Fibroblast of skin of left quadriceps (primary cell): ENCODE results near the gene PCCA.
"Not testable (repeated sequence)": the region's sequence is repeated elsewhere in the genome, so short reads cannot be mapped to it uniquely, and the experiment has no call there.

Source experiments
- DNase-seq, 2 experiments: peaks; one replicate each; pipeline ENCODE4 v3.0.0-alpha.2; 2013; ENCODE audit warnings: low read depth in 2 of 2

Gene PCCA

DNA sequence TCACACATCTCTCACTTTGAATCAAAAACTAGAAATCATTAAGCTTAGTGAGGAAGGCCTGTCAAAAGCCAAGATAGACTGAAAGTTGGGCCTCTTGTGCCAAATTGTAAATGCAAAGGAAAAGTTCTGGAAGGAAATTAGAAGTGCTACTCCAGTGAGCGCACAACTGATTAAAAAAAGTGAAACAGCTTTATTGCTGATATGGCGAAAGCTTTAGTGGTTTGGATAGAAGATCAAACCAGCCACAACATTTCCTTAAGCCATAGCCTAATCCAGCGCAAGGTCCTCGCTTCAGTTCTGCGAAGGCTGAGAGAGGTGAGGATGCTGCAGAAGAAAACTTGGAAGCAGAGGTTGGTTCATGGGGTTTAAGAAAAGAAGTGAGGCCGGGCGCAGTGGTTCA lies 7.6 kb downstream of the PCCA start:
- DNase-seq, result no peak

DNA sequence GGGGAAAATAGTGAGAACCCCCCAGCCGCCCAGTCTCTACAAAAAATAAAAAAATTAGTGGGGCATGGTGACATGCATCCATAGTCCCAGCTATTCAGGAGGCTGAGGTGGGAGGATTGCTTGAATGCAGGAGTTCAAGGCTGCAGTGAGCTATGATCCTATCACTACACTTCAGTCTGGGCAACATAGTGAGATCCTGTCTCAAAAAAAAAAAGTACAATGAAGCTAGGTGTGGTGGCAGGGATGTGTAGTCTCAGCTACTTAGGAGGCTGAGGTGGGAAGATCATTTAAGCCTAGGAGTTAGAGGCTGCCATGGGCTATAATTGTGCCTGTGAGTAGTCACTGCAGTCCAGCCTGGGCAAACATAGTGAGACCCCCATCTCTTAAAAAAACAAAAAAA lies 8.9 kb downstream of the PCCA start:
- DNase-seq, result no peak

DNA sequence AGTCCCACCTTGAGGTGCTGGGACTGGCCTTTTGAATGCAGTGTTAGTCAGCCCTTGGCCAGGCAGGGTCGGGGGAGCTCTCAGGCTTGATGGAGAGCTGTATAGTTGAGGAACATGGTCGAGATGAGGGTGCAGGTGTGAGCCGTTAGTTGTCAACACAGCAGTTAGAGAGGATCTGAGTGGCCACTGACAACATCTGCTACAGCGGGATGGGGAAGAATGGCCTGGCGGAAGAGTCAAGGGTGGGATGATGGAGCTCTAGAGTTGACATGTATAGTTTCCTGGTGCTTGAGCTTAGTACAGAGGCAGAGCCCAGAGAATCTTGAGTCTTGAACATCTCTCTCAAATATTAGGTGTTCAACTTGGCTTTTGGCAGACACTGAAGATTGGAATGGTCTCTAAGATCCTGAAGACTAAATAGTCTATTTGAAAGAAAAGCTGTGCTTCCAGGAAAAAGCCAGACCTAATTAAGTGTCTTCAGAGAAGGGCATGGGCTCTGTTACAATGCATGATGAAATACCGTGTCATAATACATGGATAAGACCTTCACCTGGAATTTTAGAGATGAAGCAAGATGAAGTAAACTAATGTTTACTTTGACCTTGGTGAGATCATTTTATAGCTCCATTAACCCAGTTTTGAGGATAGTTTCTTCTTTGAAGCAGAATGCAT lies 9.7 kb downstream of the PCCA start:
- DNase-seq, result no peak

DNA sequence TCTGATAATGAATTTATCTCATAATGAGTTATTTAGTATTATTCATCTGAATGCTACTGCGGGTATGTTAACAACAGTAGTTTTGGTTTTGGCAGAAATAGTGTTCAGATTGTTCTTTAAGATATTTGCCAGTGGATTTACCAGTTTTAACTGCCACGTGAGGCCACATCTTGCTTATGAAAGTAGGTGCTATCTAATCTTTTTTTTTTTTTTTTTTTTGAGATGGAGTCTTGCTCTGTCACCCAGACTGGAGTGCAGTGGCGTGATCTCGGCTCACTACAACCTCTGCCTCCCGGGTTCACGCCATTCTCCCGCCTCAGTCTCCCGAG lies 10.2 kb downstream of the PCCA start:
- not testable (repeated sequence) for DNase-seq

DNA sequence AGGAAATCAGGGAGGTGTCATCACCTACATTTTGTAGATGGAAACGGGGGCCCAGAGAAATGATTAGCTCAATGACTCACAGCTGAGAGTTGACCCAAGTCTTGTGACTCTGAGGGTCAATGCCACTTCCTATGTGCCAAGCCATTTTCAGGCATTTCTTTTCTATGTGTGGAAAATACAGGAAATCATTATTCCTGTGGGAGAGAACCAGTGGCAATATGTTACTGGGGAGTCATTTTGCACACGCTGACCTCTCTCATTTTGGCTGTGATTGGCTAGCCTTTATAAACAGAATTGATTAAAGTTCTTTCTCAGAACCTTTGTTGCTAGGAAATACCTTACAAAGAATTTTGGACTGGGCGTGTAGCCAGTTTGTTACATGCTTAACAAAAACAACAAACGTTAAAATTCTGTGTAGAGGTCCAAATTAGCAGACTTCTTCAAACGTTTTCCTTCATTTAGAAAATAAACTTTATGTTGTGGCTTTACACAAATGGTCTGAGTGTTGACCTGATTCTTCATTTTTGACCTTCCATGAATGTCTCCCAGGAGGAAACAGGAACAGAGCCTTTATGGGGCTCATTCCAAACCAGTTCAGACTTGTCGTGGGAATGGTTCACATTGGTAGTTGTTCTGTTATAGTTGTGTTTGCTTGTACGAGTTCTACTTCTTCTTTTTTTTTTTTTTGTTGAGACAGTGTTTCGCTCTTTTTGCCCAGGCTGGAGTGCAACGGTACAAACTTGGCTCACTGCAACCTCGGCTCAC lies 11.4 kb downstream of the PCCA start:
- no peak for DNase-seq

DNA sequence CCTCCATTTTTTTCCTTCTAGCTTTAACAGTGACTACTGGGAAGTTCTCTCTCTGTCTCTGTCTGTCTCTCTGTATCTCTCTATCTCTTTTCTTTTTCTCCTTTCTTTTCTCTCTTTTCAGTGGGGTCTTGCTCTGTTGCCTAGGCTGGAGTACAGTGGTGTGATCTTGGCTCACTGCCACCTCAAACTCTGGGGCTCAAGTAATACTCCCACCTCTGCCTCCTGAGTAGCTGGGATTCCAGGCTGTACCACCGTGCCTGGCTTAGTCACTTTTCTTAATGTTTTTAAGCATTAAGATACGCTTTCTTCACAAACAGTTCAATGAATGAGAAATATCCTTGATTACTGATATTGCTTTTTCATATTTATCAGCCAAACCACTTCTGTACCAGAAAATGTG lies 13.1 kb downstream of the PCCA start:
- no peak for DNase-seq

DNA sequence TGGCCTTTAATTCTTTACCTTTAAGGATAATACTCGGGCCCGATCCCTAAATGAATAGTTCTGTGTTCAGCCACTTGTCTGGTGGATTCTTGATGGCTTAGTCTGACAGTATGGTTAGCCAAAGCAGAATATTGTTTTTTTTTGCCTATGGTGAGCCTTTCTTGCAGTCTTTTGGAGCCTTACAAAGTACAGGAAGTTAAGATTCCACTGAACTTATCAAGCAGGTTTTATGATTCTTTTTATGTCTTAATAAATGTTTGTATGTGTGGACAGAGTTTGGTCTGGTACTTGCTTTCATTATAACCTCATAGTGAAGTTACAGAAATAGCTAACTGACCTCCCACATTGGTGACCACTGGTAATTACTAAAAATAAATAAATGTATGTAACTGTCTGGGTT lies 17.1 kb downstream of the PCCA start:
- no peak for DNase-seq

DNA sequence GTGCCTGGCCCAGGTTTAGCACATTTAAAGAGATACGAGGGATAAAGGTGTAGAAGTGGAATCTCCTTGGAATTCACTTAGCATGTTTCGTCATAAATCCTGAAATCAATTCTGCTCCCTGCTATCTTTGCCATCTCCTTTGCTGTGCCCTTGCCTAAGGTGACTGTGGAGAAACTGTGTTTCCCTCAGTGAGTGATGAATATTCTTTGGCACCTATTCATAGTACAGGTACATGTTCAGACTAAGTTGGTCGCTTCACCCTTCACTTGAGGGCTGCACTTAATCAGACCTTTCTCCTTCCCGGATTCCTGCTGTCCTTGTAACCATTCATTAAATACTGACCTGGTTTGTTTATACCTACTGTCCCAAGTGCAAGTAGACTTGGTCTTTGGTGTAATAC lies 17.8 kb downstream of the PCCA start:
- DNase-seq, result no peak

DNA sequence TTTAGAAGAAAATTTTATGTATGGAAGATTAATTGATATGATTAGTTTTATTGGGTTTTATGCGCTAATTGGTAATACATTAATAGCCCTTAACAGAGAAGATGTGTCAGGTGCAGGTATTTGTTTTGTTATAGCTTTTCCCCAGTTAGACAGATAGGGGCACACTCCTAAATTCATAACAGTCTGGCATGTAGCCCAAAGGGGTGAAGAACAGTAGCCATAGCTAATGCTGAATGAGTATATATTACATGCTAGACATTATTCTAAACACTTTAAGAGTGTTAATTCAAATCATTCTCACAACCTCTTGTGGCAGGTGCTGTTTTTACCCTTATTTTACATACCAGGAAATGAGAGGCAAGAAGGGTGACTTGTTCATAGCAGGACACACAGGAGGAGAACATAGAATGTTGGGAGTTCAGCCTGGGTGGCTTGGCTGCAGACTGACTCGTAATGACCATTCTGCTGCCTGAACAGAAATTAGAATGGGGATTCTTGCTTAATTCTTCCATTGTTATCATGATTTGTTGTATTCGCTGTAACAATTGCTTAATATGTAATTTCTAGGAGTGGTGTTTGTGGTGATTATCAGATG lies 20.1 kb downstream of the PCCA start:
- DNase-seq, result no peak

DNA sequence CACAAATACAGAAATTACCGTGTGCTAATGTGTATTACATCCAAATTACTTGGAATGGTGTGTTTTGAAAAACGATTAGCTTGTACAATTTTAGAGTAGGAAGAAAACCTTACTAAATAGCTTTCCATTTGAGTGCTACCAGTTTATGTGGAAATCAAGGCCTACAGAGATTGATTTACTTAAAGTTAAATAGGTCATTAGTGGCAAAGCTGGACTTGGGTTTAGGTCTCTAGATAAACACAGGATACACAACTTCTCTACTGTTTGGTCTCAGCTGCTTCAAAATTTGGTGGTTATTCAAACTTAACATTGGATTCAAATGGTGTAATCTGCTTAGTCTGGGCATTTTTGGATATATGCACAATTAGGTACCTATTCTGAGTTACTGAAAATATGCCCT lies 21.4 kb downstream of the PCCA start:
- DNase-seq, result no peak

DNA sequence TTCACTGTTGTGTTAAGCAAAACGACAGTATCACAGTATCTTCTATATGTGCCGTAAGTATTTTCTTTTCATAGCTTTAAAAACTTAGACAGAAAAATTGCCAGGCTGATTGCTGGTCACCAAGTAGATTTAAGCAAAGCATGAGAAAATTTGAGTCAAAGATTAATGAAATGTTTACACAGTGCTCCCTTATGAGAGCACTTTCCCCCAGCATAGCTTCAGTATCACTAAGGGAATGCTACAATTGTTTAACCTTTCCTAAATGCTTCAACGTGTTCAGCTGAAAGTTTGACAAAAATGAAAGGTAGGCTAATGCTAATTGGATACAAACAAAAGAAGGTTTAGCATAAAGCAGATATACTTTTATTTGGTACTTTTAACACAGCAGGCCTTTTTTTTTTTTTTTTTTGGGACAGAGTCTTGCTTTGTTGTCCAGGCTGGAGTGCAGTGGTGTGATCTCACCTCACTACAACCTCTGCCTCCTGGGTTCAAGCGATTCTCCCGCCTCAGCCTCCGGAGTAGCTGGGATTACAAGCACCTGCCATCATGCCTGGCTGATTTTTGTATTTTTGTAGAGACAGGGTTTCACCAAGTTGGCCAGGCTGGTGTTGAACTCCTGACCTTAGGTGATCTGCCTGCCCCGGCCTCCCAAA lies 23.4 kb downstream of the PCCA start:
- no peak for DNase-seq

DNA sequence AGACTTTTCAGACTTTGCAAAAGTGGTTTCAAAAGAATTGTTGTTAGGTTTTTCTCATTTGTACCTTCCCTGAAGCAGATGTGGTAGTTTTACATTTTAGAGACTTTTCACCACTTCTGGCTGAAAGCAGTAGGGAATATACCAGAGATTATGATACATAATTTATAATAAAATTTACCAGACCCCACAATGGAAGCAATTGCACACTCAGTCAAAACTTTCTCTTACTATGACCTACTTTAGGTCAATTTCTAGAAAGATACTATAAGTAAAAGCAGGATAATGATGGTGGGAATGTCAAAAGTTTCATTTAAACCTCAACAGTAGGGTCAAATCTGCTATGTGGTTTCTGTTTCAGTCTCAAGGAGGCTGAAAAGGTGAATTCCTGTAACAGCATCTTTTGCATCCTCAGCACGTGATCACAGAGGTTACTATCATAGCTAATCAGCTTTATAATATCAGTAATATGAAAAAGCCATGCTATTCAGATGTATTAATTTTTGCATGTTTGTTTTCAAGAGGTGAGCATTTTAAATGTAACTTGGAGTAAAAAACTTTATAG lies 26.9 kb downstream of the PCCA start:
- no peak for DNase-seq

DNA sequence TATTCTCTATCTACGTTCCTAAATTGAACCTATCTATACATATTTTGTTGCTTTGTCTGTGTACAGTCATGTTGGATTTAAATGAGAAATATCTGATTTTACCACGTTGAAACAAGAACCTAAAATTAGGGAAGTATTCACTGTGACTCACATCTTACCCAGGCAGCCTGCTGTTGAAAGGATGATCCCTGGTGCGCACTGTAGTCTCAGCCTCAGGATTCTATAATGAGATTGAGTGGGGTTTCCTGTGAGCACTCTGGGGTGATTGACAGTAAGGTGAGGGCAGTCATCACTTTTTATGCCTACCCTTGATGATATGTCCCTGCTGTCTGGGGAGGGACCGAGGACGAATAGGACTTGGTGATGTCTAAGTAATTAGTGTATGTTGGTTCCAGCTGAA lies 35.4 kb downstream of the PCCA start:
- no peak for DNase-seq

DNA sequence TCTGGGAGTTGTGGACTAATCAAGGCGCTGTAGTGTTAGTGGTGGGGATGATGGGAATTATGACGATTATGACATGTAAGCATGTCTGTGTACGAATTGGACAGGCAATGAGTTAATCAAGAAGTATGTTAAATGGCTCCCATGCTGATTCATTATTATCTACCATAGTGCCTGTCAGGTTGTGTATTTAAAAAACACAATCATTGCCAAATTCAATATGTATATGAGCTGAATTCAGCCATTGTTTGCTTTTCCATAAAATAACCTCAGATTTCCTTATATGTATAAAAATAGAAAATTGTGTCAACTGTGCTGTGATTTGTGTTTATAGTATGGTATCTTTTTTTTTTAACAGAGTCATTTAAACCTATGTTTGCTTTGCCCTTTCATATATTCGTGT lies 37.1 kb downstream of the PCCA start:
- DNase-seq, result no peak

DNA sequence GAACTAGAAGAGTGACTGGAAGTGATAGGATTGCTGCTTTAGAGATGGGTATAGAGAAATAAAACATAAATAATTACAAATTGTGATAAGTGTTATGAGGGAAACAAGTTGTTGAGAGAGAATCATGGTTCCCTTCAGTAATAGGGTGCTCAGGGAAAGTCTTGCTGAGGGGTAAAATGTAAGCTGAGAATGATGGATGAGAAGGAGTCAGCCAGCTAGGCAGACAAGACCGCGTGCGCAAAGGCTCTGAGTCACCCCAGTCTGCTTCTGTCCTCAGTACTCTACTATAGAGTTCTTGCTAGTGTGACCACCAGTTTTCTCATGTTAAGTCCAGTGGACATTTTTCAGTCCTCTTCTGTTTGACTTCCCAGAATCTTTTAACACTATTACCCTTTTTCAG lies 39.5 kb downstream of the PCCA start:
- peak in 1 of 2 experiments; percentile 10 for DNase-seq

DNA sequence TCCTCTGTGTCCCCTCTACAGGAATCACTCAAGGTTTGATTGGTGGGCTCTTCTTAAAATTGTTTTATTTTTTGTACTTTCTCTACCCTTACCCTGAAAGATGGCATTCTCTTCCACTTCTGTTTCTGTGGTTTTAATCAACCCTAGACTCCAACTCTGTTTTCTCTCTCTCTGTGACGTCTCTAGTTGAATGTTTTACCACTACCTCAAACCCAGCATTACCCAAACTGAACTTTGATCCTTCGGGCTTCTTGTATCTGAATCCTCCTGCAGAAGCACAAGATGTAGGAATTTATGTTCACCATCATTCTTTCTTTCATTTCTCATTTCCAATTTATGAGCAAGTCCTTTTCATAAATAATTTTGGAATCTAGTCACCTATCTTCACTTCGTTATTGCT lies 39.9 kb downstream of the PCCA start:
- DNase-seq, result no peak

DNA sequence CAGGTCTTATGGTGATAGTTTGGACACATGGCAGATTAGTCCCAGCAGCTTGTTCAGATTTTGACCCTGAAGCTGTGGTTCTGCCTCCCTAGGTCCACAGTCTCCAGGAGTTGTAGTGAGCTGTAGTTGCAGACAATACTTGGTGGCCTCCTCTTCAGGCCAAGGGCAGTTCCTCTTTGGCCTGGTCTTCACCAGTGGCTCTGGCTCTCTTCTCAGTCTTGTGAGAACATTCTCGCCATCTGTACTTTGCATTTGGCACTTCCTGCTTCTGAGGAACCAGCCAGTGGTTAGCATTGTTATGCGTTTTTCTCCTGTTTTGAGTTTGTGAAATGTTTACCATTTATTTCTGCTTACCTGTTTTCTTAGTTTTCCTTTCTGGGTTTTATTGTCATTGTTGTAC lies 40.7 kb downstream of the PCCA start:
- no peak for DNase-seq

DNA sequence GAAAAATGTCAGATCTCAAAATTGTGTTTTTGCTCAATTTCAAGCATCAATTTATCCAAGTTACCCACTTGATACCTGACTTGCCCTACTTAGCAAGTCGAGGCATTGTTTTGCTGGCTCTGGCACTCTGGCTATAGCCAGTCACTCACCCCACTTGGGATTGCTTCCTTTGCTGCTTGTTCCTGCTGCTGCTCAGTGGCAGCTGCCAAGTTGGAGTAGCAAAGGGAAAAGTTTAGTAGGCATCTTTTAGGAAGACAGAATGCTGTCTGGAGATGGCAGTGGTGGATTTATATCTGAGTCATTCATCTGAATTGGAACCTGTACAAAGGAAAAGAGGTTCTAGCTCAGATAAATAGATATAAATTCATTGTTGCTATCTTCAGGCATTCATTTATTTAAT lies 41.2 kb downstream of the PCCA start:
- DNase-seq, result no peak

DNA sequence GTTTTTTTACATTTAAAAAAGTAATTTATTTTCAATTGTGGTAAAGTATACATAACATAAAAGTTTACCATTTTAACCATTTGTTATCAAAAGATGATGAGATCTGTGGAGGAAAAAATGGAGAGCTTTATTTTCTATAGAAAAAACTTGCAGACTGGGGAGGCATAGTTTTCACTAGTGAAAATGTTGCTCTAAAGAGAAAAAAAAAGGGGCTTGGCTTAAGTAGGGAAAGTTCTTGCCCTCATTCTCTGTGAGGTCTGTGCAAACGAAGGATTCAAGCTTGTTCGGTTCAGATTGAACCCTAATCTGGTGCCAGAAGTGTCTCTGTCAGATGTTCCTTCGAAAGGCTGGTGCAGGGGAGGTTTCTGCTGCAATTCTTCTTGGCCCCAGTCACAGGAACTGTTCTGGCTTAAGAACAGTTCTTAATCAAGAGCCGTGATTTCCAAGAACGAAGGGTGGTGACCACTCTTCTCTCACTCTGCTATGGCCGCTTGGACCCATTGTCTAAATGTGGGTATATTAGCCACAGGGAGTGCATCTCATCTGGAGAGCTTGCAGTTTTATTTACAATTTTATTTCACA lies 42.1 kb downstream of the PCCA start:
- DNase-seq, result no peak

DNA sequence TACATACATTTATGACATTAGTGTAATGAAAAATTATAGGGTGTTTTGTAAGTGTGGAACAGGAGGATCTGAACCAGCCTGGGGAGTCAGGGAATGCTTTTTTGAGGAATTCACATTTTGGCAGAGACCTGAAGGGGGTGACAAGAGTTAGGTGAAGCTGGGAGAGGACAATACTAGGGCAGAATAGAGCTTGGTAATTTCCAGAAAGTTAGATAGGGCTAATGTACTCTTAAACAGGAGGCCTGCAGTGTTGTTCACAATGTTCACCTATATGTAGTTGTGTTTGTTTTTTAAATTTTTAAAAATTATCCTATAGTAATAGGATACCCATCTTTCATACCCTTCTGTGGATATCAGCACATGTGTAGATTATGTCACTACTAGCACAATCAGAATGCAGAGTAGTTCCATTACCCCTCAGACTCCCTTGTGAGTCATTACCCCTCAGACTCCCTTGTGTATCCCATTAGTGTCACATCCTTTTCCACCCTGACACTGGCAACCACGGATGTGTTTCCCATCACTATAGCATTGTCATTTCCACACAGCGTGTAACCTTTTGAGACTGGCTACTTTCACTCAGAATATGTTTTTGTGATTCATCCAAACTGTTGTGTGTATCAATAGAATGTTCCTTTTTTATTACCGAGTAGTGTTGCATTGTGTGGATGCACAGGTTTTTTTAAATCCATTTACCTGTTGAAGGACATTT lies 43.1 kb downstream of the PCCA start:
- peak; percentile 56 to 65 for DNase-seq

DNA sequence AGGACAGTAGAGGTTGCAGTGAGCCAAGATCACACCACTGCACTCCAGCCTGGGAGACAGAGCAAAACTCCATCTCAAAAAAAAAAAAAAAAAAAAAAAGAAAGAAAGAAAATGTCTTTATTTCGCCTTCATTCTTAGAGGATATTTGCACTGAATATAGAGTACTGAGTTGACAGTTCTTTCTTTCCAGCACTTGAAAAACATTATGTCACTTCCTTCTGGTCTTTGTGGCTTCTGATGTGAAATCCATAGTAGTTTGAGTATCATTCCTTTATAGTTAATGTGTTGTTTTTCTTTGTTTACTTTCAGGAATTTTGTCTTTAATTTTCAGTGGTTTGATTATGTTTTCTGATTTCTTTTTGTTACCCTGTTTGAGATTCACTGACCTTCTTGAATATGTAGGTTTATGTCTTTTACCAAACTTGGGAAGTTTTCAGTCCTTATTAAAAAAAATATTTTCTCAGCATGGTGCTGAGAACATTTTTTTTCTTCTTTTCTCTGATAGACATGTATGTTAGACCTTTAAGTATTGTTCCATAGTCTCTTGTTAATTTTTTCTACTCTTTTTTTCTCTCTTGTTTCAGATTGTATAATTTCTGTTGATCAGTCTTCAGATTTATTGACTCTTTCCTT lies 50.1 kb downstream of the PCCA start:
- no peak for DNase-seq
